CD4-positive, alpha-beta T cell (primary cell): ENCODE results near the gene PRR15L. TPM values are rescaled to one million over a fixed set of nuclear protein-coding genes. Genes with fewer than 3 reads are reported as not detected.

Experiments used
- ATAC-seq: fragments of 200-7000 bp; cut with Tn5 transposase; one replicate; pipeline ENCODE4 v1.10.0; 2022; ENCODE audit warnings: mild to moderate bottlenecking; ENCODE audit not compliant: poor library complexity
- CTCF ChIA-PET: fragments of 350-600 bp; sonication (Branson Sonifier 250); formaldehyde crosslinking; loops from one replicate; lab custom pipeline; 2021; ENCODE audit warnings: antibody characterized with exemption, inconsistent platforms; lab: Charles Lee
- POLR2A ChIA-PET: fragments of 350-600 bp; sonication (Branson Sonifier 250); formaldehyde crosslinking; loops from one replicate; lab custom pipeline; 2021; ENCODE audit warnings: antibody characterized with exemption, inconsistent platforms; lab: Charles Lee
- DNase-seq, 14 experiments: peaks; one replicate each; pipeline ENCODE4 v3.0.0-alpha.2; 2013 to 2020; ENCODE audit warnings: mixed read lengths in 2 of 14
- H3K27ac ChIP-seq, 2 donors: one replicate each; pipeline versions ENCODE4 v1.5.1 to v1.7.0; 2013; ENCODE audit warnings: low read length in 2 of 2, low read depth in 1 of 2, mild to moderate bottlenecking in 1 of 2
- H3K27me3 ChIP-seq, 2 experiments: 1 replicate in 1 of 2; 2 replicates in 1 of 2; pipeline versions ENCODE4 v1.6.1 to v1.7.0; 2013; ENCODE audit warnings: low read length in 2 of 2, control low read depth in 1 of 2, mild to moderate bottlenecking in 1 of 2, moderate library complexity in 1 of 2; ENCODE audit not compliant: insufficient read depth in 2 of 2, control insufficient read depth in 1 of 2
- H3K36me3 ChIP-seq: one replicate; pipeline ENCODE4 v1.6.1; 2013; ENCODE audit warnings: low read length, control low read depth; ENCODE audit not compliant: insufficient read depth
- H3K4me1 ChIP-seq: one replicate; pipeline ENCODE4 v1.6.1; 2013; ENCODE audit warnings: low read length, control low read depth; ENCODE audit not compliant: insufficient read depth
- H3K4me3 ChIP-seq: one replicate; pipeline ENCODE4 v1.5.1; 2013; ENCODE audit warnings: mild to moderate bottlenecking, low read length, moderate library complexity
- H3K9me3 ChIP-seq, 2 experiments: 1 replicate in 1 of 2; 2 replicates in 1 of 2; pipeline versions ENCODE4 v1.6.1 to v1.7.0; 2013; ENCODE audit warnings: low read length in 2 of 2, mild to moderate bottlenecking in 2 of 2, control low read depth in 1 of 2, moderate library complexity in 1 of 2; ENCODE audit not compliant: control insufficient read depth in 1 of 2, insufficient read depth in 1 of 2
- H3K27ac Mint-ChIP-seq: one replicate; pipeline ENCODE4 v1.8.0; 2020; ENCODE audit warnings: mixed read lengths
- H3K27me3 Mint-ChIP-seq: one replicate; pipeline ENCODE4 v1.8.0; 2021; ENCODE audit warnings: mixed read lengths
- H3K36me3 Mint-ChIP-seq: one replicate; pipeline ENCODE4 v1.8.0; 2021; ENCODE audit warnings: low read depth, mixed read lengths
- H3K4me1 Mint-ChIP-seq: one replicate; pipeline ENCODE4 v1.8.0; 2021; ENCODE audit warnings: low read depth, mixed read lengths
- H3K4me3 Mint-ChIP-seq: one replicate; pipeline ENCODE4 v1.8.0; 2020; ENCODE audit warnings: mild to moderate bottlenecking, mixed read lengths
- H3K9me3 Mint-ChIP-seq: one replicate; pipeline ENCODE4 v1.8.0; 2020; ENCODE audit warnings: mixed read lengths
- CTCF ChIP-seq: fragments of 200-600 bp; IDR thresholded peaks from one replicate; pipeline ENCODE4 v1.8.0; 2022; ENCODE audit warnings: antibody characterized with exemption, mild to moderate bottlenecking
- intact Hi-C, 2 experiments: fragments of 100-400 bp; cut with DNase I in 1 of 2; cut with micrococcal nuclease in 1 of 2; formaldehyde crosslinking; loops; one replicate each; pipeline versions ENCODE4 v1.15.1 to v1.9.0; 2023 to 2025; cut with DNase I, micrococcal nuclease
- total RNA-seq, 174 experiments: library from RNA in 2 of 174; stranded (reverse) in 2 of 174; gene quantifications; one replicate each; pipeline ENCODE4 v1.2.3 and lab custom pipeline; 2021 to 2026

Gene PRR15L
- total RNA-seq, 2 experiments from 2014 or later: not detected

DNA sequence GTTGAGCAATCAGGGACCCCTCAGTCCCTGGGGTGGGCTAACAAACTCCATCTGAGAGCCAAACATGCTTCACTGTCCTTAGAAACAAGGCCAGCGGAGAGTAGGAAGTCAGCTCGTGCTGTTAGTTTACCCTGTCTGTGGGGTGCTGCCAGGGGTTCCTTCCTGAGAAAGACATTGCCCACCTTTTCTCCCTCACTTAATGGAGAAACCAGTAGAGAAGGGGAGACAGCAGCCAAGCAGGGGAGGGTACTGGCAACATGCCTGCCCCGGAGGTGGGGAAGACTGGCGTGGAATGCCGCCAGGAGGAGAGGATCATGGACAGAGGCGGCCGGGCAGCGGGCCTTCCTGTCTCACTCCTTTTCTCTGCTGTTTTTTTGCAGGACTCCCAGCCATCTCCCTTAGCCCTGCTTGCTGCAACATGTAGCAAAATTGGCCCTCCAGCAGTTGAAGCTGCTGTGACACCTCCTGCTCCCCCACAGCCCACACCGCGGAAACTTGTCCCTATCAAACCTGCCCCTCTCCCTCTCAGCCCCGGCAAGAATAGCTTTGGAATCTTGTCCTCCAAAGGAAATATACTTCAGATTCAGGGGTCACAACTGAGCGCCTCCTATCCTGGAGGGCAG is 41.8 kb downstream of the PRR15L start:
- POLR2A ChIA-PET: interaction anchor here (1.4 kb wide), 1 partner anchor 25 kb away, joined by 3 read pairs; the partner anchor contains the start of gene PNPO
- TF ChIP-seq CTCF: no peak

GRCh38 chr17:47914306-47914948 is 43.3 kb downstream of the PRR15L start:
- POLR2A ChIA-PET: interaction anchor here (0.6 to 1.7 kb wide), 2 partner anchors 11 to 19 kb away, joined by 3 to 7 read pairs; partner anchors contain the start of gene SP2
- Mint-ChIP-seq H3K27ac (no peak overlapping the region), H3K4me3 (no peak overlapping the region), H3K36me3 (peaks cover 51% of the 10 kb centered on the region), H3K27me3 (no peaks in the 10 kb centered on the region), H3K4me1 (peaks cover 32% of the 10 kb centered on the region), H3K9me3 (no peaks in the 10 kb centered on the region)
- CTCF ChIA-PET: interaction anchor here (0.7 kb wide), 1 partner anchor 70 kb away, joined by 3 read pairs; no protein-coding TSS in a partner anchor
- intact Hi-C loops: no loop called here
- DNase-seq: no peak
- ATAC-seq: no peak
- no peaks in the 10 kb centered on the region for H3K27me3 ChIP-seq
- no peaks in the 10 kb centered on the region for H3K9me3 ChIP-seq
- peaks cover 30% of the 10 kb centered on the region for H3K36me3 ChIP-seq
- H3K4me3 ChIP-seq: no peak overlapping the region
- H3K4me1 ChIP-seq: no peaks in the 10 kb centered on the region
- no peak overlapping the region for H3K27ac ChIP-seq
- TF ChIP-seq CTCF: no peak

More for the DNA sequence above, 41.8 kb downstream of the PRR15L start:
- H3K27me3 Mint-ChIP-seq: no peaks in the 10 kb centered on the region
- no peak for DNase-seq
- H3K9me3 Mint-ChIP-seq: no peaks in the 10 kb centered on the region
- H3K9me3 ChIP-seq: no peaks in the 10 kb centered on the region
- no peak overlapping the region for H3K4me3 ChIP-seq
- no peaks in the 10 kb centered on the region for H3K27me3 ChIP-seq
- no peaks in the 10 kb centered on the region for H3K4me1 ChIP-seq
- peaks cover 31% of the 10 kb centered on the region for H3K4me1 Mint-ChIP-seq
- H3K27ac Mint-ChIP-seq: no peak overlapping the region
- CTCF ChIA-PET: interaction anchor here (0.6 kb wide), 1 partner anchor 10 kb away, joined by 3 read pairs; no protein-coding TSS in a partner anchor
- H3K36me3 Mint-ChIP-seq: peaks cover 55% of the 10 kb centered on the region
- intact Hi-C loops: no loop called here
- no peak overlapping the region for H3K27ac ChIP-seq
- H3K36me3 ChIP-seq: peaks cover 28% of the 10 kb centered on the region
- ATAC-seq: no peak
- no peak overlapping the region for H3K4me3 Mint-ChIP-seq

GRCh38 chr17:47913050-47913449 is 44.6 kb downstream of the PRR15L start:
- Mint-ChIP-seq H3K9me3 (no peaks in the 10 kb centered on the region), H3K4me1 (peaks cover 36% of the 10 kb centered on the region), H3K36me3 (peaks cover 52% of the 10 kb centered on the region), H3K4me3 (no peak overlapping the region), H3K27ac (no peak overlapping the region), H3K27me3 (no peaks in the 10 kb centered on the region)
- ChIA-PET CTCF (no interaction called here), POLR2A (no interaction called here)
- H3K36me3 ChIP-seq: peaks cover 27% of the 10 kb centered on the region
- peaks cover under 1% of the 10 kb centered on the region for H3K4me1 ChIP-seq
- intact Hi-C loops: no loop called here
- ATAC-seq (no peak), DNase-seq (no peak)
- H3K4me3 ChIP-seq: no peak overlapping the region
- H3K9me3 ChIP-seq: no peaks in the 10 kb centered on the region
- H3K27me3 ChIP-seq: no peaks in the 10 kb centered on the region
- no peak overlapping the region for H3K27ac ChIP-seq
- no peak for TF ChIP-seq CTCF
